ENCODE data around the gene WDR20.
"Not testable (repeated sequence)": the region's sequence is repeated elsewhere in the genome, so short reads cannot be mapped to it uniquely, and the experiment has no call there.

DNA sequence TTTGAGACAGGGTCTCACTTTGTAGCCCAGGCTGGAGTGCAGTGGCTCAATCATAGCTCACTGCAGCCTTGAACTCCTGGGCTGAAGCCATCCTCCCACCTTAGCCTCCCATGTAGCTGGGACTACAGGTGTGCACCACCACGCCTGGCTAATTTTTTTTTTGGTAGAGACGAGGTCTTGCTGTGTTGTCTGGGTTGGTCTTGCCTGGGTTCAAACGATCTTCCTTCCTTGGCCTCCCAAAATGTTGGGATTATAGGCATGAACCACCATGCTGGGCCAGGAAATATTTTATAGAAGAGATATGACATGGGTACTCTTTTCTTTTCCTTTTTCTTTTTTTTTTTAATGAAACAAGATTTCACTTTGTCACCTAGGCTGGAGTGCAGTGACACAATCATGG, 11.7 kb downstream of the WDR20 start:
- TF ChIP-seq, protein P1, sequence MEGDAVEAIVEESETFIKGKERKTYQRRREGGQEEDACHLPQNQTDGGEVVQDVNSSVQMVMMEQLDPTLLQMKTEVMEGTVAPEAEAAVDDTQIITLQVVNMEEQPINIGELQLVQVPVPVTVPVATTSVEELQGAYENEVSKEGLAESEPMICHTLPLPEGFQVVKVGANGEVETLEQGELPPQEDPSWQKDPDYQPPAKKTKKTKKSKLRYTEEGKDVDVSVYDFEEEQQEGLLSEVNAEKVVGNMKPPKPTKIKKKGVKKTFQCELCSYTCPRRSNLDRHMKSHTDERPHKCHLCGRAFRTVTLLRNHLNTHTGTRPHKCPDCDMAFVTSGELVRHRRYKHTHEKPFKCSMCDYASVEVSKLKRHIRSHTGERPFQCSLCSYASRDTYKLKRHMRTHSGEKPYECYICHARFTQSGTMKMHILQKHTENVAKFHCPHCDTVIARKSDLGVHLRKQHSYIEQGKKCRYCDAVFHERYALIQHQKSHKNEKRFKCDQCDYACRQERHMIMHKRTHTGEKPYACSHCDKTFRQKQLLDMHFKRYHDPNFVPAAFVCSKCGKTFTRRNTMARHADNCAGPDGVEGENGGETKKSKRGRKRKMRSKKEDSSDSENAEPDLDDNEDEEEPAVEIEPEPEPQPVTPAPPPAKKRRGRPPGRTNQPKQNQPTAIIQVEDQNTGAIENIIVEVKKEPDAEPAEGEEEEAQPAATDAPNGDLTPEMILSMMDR (conservative IDR thresholded peaks at IDR 0.05; ENCODE audit: low read depth, low read length): not testable (repeated sequence)
- TF ChIP-seq EZH2 (IDR thresholded peaks at IDR 0.05; ENCODE audit: low read length, unreplicated experiment); EZH2phosphoT487 (IDR thresholded peaks at IDR 0.05; ENCODE audit: borderline replicate concordance, low read length): not testable (repeated sequence)
